HFFc6 (cell line): ENCODE measurements around the gene TOX2. TPM values are rescaled to one million over a fixed set of nuclear protein-coding genes. Genes with fewer than 3 reads are reported as not detected.

Experiments used
- DNase-seq: peaks from one replicate; pipeline ENCODE4 v3.0.0-alpha.2; 2018
- H3K27ac Mint-ChIP-seq: 2 replicates; pipeline ENCODE4 v1.8.0; 2020; ENCODE audit warnings: mild to moderate bottlenecking, mixed read lengths
- H3K27me3 Mint-ChIP-seq: 2 replicates; pipeline ENCODE4 v1.8.0; 2021; ENCODE audit warnings: mild to moderate bottlenecking, moderate library complexity, mixed read lengths; ENCODE audit not compliant: insufficient read depth
- H3K36me3 Mint-ChIP-seq: 2 replicates; pipeline ENCODE4 v1.8.0; 2021; ENCODE audit warnings: low read depth, mixed read lengths
- H3K4me1 Mint-ChIP-seq: 2 replicates; pipeline ENCODE4 v1.8.0; 2020; ENCODE audit warnings: low read depth, mixed read lengths
- H3K4me3 Mint-ChIP-seq: 2 replicates; pipeline ENCODE4 v1.8.0; 2020; ENCODE audit warnings: mild to moderate bottlenecking, moderate library complexity, mixed read lengths
- H3K9me3 Mint-ChIP-seq: 2 replicates; pipeline ENCODE4 v1.8.0; 2020; ENCODE audit warnings: mild to moderate bottlenecking, mixed read lengths
- total RNA-seq, 6 experiments: library from RNA; stranded (reverse); fragmentation: NEBNext Ultra II Directional; extraction: Animal tissue kit (Norgen Biotek cat#: 25700); gene quantifications; 2 replicates in 1 of 6; 3 replicates in 5 of 6; pipeline ENCODE4 v1.2.3, GENCODE V29; 2021
- TF ChIP-seq, protein P1 (sequence below): fragments of 200-600 bp; sonication (generic); IDR thresholded peaks from 2 replicates; pipeline ENCODE4 v1.5.0; 2021; ENCODE audit warnings: antibody characterized with exemption, mild to moderate bottlenecking

TOX2 gene
- total RNA-seq, 6 experiments from 2014 or later = 46.1 to 68.2 (median 60.2) TPM

DNA sequence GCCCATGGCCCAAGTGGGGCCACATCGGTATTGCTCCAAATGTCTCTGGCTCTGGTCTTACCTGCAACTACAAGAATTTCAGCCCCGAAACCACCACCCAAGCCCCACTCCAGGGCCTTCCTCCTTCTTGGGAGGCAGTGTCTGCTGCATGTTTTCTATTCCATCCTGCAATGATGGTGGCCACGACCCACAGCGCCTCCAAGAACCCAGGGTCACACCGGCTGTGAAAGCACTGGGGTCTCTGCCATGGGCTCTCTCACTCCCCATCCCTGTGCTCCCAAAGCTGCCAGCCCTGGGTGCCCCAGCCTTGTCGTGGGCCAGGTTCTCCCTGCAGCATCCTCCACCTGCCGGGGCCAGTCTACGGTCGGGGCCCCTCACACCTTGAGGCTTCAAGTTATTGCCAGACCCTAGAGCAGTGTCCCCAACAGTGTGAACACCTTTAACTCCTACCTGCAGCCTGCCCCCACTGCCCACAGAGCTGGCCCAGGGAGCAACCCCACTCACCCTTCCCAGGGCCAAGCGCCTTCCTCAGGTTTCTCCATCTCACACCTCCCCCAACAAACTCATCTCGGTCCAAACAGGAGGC lies 157.0 kb downstream of the TOX2 start:
- H3K36me3 Mint-ChIP-seq = peaks cover 10% of the 10 kb centered on the region; the same call in 1 of the 2 replicates
- H3K4me3 Mint-ChIP-seq = no peak overlapping the region
- TF ChIP-seq, protein P1, sequence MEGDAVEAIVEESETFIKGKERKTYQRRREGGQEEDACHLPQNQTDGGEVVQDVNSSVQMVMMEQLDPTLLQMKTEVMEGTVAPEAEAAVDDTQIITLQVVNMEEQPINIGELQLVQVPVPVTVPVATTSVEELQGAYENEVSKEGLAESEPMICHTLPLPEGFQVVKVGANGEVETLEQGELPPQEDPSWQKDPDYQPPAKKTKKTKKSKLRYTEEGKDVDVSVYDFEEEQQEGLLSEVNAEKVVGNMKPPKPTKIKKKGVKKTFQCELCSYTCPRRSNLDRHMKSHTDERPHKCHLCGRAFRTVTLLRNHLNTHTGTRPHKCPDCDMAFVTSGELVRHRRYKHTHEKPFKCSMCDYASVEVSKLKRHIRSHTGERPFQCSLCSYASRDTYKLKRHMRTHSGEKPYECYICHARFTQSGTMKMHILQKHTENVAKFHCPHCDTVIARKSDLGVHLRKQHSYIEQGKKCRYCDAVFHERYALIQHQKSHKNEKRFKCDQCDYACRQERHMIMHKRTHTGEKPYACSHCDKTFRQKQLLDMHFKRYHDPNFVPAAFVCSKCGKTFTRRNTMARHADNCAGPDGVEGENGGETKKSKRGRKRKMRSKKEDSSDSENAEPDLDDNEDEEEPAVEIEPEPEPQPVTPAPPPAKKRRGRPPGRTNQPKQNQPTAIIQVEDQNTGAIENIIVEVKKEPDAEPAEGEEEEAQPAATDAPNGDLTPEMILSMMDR = no peak
- no peak overlapping the region for H3K27ac Mint-ChIP-seq
- no peaks in the 10 kb centered on the region for H3K9me3 Mint-ChIP-seq
- H3K4me1 Mint-ChIP-seq = peaks cover 22% of the 10 kb centered on the region
- H3K27me3 Mint-ChIP-seq = peaks cover 9% of the 10 kb centered on the region
- DNase-seq = no peak

DNA sequence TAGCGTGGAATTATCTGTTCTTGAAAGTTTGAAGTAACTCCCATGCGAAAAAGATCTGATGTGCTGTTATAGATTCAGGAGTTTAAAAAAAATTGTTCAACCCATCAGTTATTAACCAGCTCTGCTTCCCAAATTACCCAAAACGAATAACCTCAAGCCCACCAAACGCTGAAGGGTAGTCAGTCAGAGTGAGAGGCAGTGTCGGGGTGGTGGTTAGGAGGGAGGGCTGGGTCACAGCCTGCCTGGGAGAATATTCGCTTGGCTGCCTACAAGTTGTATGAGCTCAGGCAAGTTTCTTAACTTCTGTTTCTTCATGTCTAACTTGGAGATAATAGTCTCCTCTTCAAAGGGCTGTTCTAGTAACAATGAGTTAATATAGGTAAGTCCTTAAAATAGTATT lies 157.7 kb downstream of the TOX2 start:
- Mint-ChIP-seq H3K9me3 (no peaks in the 10 kb centered on the region), H3K27ac (no peak overlapping the region), H3K4me3 (no peak overlapping the region), H3K27me3 (peaks cover 9% of the 10 kb centered on the region), H3K4me1 (peaks cover 22% of the 10 kb centered on the region), H3K36me3 (peaks cover 10% of the 10 kb centered on the region; the same call in 1 of the 2 replicates)
- TF ChIP-seq, protein P1 = no peak
- no peak for DNase-seq

DNA sequence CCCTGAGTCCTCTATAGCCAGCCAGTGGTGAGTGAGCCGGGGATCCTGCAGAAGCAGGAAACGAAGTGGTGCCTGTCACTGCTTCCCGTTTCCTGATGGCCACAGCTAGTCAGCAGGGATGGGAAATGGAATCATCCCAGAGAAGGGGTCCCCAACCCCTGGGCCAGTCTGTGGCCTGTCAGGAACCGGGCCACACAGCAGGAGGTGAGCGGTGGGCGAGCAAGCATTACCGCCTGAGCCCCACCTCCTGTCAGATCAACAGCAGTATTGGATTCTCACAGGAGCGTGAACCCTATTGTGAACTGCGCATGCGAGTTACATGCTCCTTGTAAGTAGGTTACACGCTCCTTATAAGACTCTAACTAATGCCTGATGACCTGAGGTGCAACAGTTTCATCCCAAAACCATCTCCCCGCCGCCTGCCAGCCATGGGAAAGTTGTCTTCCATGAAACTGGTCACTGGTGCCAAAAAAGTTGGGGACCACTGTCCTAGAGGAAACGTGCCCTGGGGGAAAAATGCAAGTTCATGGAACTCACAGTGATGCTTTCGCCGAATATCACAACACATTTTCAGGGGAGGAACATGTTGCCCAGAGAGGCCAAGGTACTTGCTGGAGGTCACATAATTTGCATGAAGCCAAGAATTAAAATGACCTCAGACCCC lies 158.5 kb downstream of the TOX2 start:
- Mint-ChIP-seq H3K27me3 (peaks cover 8% of the 10 kb centered on the region), H3K9me3 (no peaks in the 10 kb centered on the region), H3K27ac (no peak overlapping the region), H3K36me3 (peaks cover 10% of the 10 kb centered on the region; the same call in 1 of the 2 replicates), H3K4me3 (no peak overlapping the region), H3K4me1 (peaks cover 22% of the 10 kb centered on the region)
- DNase-seq = no peak
- TF ChIP-seq, protein P1 = no peak

DNA sequence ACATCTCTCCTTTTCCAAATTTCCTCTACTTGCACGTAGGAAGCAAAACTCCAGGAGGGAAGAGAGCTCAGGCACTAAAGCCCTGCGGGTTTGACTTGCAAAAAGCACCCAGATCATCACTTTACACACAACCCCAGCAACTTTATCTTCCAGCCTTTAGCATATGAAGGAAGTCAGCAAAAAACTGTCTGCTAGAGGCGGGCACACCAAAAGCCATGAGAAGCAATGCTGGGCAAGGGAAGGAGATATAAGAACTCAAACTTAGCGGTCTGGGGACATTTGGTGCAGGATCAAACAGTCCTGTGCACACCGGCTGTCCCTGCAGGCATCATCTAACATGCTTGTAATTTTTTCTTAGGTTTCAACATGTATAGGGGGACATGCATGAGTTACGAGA lies 159.0 kb downstream of the TOX2 start:
- Mint-ChIP-seq H3K4me3 (no peak overlapping the region), H3K4me1 (peaks cover 22% of the 10 kb centered on the region), H3K36me3 (peaks cover 10% of the 10 kb centered on the region; the same call in 1 of the 2 replicates), H3K27me3 (peaks cover 8% of the 10 kb centered on the region), H3K9me3 (no peaks in the 10 kb centered on the region), H3K27ac (no peak overlapping the region)
- TF ChIP-seq, protein P1 = no peak
- no peak for DNase-seq

DNA sequence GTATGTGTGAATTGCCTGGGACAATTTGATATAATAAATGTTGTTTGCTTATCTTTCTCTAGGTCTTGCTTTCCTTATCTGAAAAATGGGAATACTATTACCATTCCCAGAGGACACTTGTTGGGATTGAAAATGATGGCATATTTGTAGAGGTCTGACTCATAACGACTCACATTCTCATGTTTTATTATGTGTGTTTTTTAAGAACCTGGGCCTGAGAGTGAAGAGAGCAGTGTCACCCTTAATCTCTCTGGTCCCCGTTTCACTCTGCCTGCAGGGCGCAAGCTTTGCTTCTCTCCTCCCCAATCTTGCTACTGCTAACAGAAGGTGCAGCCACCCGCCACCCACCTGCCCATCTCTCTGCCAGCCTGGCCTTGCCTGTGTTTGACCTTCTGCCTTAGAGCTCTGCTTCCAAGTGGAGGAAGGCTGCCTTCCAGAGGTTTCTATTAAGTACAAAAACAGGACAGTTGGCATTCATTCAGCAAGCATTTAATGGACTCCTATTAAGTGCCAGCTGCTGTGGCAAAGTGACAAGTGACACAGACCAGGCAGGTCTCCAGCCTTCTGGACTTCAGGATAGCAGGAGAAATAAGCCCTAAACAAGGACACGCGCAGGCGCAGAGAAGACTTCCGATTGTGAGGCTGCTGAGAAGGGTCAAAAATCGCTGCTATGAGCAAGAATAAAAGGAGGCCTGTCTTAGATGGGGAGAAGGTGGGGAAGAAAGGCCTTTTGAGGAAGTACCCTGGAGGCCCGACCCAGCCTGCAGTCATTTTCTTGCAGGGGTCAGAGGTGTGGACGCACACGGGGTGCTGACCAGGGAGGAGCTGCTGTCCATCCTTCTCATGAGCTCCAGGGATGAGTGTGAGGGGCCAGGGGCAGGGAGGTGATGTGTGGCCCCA lies 159.8 kb downstream of the TOX2 start:
- Mint-ChIP-seq H3K36me3 (peaks cover 4% of the 10 kb centered on the region; the same call in 1 of the 2 replicates), H3K9me3 (no peaks in the 10 kb centered on the region), H3K4me1 (peaks cover 24% of the 10 kb centered on the region), H3K4me3 (no peak overlapping the region), H3K27me3 (peaks cover 8% of the 10 kb centered on the region), H3K27ac (peak overlapping the region; percentile 44)
- DNase-seq = peak; percentile 39
- TF ChIP-seq, protein P1 = no peak
